Endodermal cell (in vitro differentiated cells): Measurements from ENCODE around the gene GXYLT1. TPM values are rescaled to one million over a fixed set of nuclear protein-coding genes. Genes with fewer than 3 reads are reported as not detected.

ENCODE experiments used
- DNase-seq: peaks from one replicate; pipeline ENCODE4 v3.0.0-alpha.2; 2017
- H3K27ac ChIP-seq: 2 replicates; pipeline ENCODE4 v1.5.1; 2013; ENCODE audit warnings: mild to moderate bottlenecking, low read depth, low read length, moderate library complexity
- H3K27me3 ChIP-seq: 2 replicates; pipeline ENCODE4 v1.6.1; 2013; ENCODE audit warnings: mild to moderate bottlenecking, low read length, moderate library complexity; ENCODE audit not compliant: insufficient read depth, control insufficient read depth, poor library complexity, severe bottlenecking
- H3K36me3 ChIP-seq: 2 replicates; pipeline ENCODE4 v1.7.0; 2013; ENCODE audit warnings: mild to moderate bottlenecking, low read length, moderate library complexity; ENCODE audit not compliant: control insufficient read depth, insufficient read depth
- H3K4me1 ChIP-seq: one replicate; pipeline ENCODE4 v1.7.0; 2013; ENCODE audit warnings: low read length; ENCODE audit not compliant: control insufficient read depth, insufficient read depth
- H3K4me3 ChIP-seq: 2 replicates; pipeline ENCODE4 v1.5.1; 2013; ENCODE audit warnings: mild to moderate bottlenecking, low read length, moderate library complexity
- H3K9ac ChIP-seq: 2 replicates; pipeline ENCODE4 v1.6.1; 2013; ENCODE audit warnings: mild to moderate bottlenecking, low read length, moderate library complexity; ENCODE audit not compliant: poor library complexity, severe bottlenecking; ENCODE audit errors: extremely low read depth
- H3K9me3 ChIP-seq: 2 replicates; pipeline ENCODE4 v1.6.1; 2013; ENCODE audit warnings: mild to moderate bottlenecking, low read length, moderate library complexity; ENCODE audit not compliant: control insufficient read depth
- H3K27ac Mint-ChIP-seq: 2 replicates; pipeline ENCODE4 v1.8.0; 2020; ENCODE audit warnings: mixed read lengths
- H3K27me3 Mint-ChIP-seq: 2 replicates; pipeline ENCODE4 v1.8.0; 2021; ENCODE audit warnings: mild to moderate bottlenecking, mixed read lengths; ENCODE audit not compliant: insufficient read depth
- H3K36me3 Mint-ChIP-seq: 2 replicates; pipeline ENCODE4 v1.8.0; 2020; ENCODE audit warnings: low read depth, mixed read lengths
- H3K4me1 Mint-ChIP-seq: 2 replicates; pipeline ENCODE4 v1.8.0; 2020; ENCODE audit warnings: mixed read lengths
- H3K4me3 Mint-ChIP-seq: 2 replicates; pipeline ENCODE4 v1.8.0; 2020; ENCODE audit warnings: mild to moderate bottlenecking, moderate library complexity, mixed read lengths
- H3K9me3 Mint-ChIP-seq: 2 replicates; pipeline ENCODE4 v1.8.0; 2020; ENCODE audit warnings: mild to moderate bottlenecking, mixed read lengths
- WGBS, 2 experiments: methylation state at CpG; one replicate each; pipeline versions ENCODE4 v1.1.5 to v1.1.7; 2013; ENCODE audit warnings: missing lambda C conversion rate in 2 of 2, mixed read lengths in 1 of 2; ENCODE audit not compliant: insufficient coverage in 1 of 2, insufficient read length in 1 of 2; 5-methylcytosine and 5-hydroxymethylcytosine counted together
- total RNA-seq, 2 donors: library from RNA; stranded (reverse); fragmentation: NEBNext Ultra II Directional in 1 of 2; extraction: Animal tissue kit (Norgen Biotek cat#: 25700) in 1 of 2; gene quantifications; 2 replicates in 1 of 2; 3 replicates in 1 of 2; pipeline ENCODE4 v1.2.1, GENCODE V29; 2021
- TF ChIP-seq, protein P1 (sequence below): fragments of 200-600 bp; sonication (generic); conservative IDR thresholded peaks from 2 replicates; pipeline ENCODE4 v1.5.0; 2021; ENCODE audit warnings: antibody characterized with exemption, mild to moderate bottlenecking

Gene GXYLT1
- total RNA-seq, 2 donors from 2014 or later = 29.2 to 36.6 TPM

GRCh38 chr12:42094277-42094676 lies 50.4 kb downstream of the GXYLT1 start:
- Histone ChIP-seq H3K27ac (no peak overlapping the region), H3K27me3 (no peaks in the 10 kb centered on the region), H3K4me3 (no peak overlapping the region), H3K9me3 (no peaks in the 10 kb centered on the region), H3K9ac (no peak overlapping the region), H3K4me1 (no peaks in the 10 kb centered on the region), H3K36me3 (peaks cover 35% of the 10 kb centered on the region)
- TF ChIP-seq, protein P1, sequence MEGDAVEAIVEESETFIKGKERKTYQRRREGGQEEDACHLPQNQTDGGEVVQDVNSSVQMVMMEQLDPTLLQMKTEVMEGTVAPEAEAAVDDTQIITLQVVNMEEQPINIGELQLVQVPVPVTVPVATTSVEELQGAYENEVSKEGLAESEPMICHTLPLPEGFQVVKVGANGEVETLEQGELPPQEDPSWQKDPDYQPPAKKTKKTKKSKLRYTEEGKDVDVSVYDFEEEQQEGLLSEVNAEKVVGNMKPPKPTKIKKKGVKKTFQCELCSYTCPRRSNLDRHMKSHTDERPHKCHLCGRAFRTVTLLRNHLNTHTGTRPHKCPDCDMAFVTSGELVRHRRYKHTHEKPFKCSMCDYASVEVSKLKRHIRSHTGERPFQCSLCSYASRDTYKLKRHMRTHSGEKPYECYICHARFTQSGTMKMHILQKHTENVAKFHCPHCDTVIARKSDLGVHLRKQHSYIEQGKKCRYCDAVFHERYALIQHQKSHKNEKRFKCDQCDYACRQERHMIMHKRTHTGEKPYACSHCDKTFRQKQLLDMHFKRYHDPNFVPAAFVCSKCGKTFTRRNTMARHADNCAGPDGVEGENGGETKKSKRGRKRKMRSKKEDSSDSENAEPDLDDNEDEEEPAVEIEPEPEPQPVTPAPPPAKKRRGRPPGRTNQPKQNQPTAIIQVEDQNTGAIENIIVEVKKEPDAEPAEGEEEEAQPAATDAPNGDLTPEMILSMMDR = no peak
- Mint-ChIP-seq H3K27ac (no peak overlapping the region), H3K4me3 (no peak overlapping the region), H3K27me3 (no peaks in the 10 kb centered on the region), H3K36me3 (peaks cover 15% of the 10 kb centered on the region), H3K4me1 (no peaks in the 10 kb centered on the region), H3K9me3 (no peaks in the 10 kb centered on the region)
- DNase-seq = peak; percentile 73
- 70 to 73% methylated on average over 3 to 4 of the region's 5 CpGs for WGBS, 2 experiments

DNA sequence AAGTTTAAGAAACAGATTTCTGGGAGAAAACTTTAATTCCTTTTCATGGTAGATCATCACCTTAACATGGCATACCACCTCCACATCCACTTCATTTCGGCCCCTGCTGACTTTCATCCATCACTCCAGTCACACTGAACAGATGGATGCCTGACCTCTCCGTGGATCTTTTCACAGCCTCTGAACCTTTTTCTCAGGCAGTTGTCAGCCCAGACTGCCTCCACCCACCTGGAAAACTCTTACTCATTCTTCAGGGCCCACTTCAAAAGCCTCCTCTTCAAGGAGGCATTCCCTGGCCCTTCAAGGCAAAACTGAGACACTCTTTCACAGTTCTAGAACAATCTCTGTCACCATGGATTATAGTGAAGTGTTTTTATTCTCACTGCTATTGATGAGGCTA lies 52.9 kb downstream of the GXYLT1 start:
- Mint-ChIP-seq H3K27me3 (no peaks in the 10 kb centered on the region), H3K4me1 (no peaks in the 10 kb centered on the region), H3K27ac (peak overlapping the region; percentile 63), H3K4me3 (no peak overlapping the region), H3K9me3 (no peaks in the 10 kb centered on the region), H3K36me3 (peaks cover 11% of the 10 kb centered on the region)
- 57 to 69% methylated on average over 2 of the region's 2 CpGs for WGBS, 2 experiments
- TF ChIP-seq, protein P1 = no peak
- Histone ChIP-seq H3K36me3 (peaks cover 27% of the 10 kb centered on the region), H3K9ac (no peak overlapping the region), H3K4me3 (no peak overlapping the region), H3K9me3 (no peaks in the 10 kb centered on the region), H3K27me3 (no peaks in the 10 kb centered on the region), H3K4me1 (no peaks in the 10 kb centered on the region), H3K27ac (peak overlapping the region; percentile 87)
- DNase-seq = peak; percentile 50

DNA sequence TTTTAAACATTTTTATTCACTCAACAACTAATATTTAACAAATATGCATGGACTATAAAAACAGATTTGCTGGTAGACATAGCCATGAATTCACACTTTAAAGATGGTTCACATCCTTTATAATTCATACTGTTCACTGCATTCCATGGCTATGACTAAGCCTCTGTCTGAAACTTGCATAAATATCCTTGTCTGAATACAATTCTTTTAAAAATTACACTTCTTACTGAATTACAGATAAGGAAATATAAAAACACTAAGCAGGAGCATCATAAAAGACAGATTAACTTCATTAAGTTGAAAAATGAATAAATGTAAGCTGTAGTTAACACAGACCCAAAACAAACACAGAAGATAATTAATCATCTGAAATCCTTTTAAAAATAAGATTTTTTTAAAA lies 53.8 kb downstream of the GXYLT1 start:
- no peaks in the 10 kb centered on the region for H3K9me3 ChIP-seq
- Mint-ChIP-seq H3K4me1 (no peaks in the 10 kb centered on the region), H3K9me3 (no peaks in the 10 kb centered on the region), H3K27me3 (no peaks in the 10 kb centered on the region), H3K27ac (no peak overlapping the region), H3K4me3 (no peak overlapping the region), H3K36me3 (peaks cover 11% of the 10 kb centered on the region)
- H3K36me3 ChIP-seq = peaks cover 27% of the 10 kb centered on the region
- no peaks in the 10 kb centered on the region for H3K27me3 ChIP-seq
- no peak for DNase-seq
- no peaks in the 10 kb centered on the region for H3K4me1 ChIP-seq
- no peak overlapping the region for H3K9ac ChIP-seq
- peak overlapping the region; percentile 73 for H3K27ac ChIP-seq
- H3K4me3 ChIP-seq = no peak overlapping the region
- TF ChIP-seq, protein P1 = no peak
